ENCODE data around the gene ACTN3.

The ACTN3 gene

DNA sequence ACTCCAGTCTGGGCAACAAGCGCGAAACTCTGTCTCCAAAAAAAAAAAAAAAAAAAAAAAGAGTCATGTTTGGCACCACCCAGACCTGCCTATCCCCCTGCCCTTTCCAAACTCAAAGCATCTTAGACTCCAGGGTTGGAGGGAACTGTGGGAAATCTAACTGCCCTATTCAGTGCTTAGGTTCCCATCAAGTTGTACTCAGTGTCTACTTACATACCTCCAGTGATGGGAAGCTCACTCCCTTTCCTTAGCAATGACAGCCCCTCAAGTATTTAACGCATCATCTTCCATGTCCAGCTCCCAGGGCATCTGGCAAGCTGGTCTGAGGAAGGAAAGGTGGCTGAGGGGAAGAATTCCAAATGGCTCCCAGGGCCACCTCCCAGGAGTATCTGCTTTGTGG lies 3.0 kb downstream of the ACTN3 start:
- H3K36me3 Mint-ChIP-seq (ENCODE audit: low read depth) = no peaks in the 10 kb centered on the region
- peaks cover 35% of the 10 kb centered on the region for H3K27me3 Mint-ChIP-seq
- H3K4me1 Mint-ChIP-seq (ENCODE audit: low read depth) = peaks cover 6% of the 10 kb centered on the region
- no peak overlapping the region for H3K27ac Mint-ChIP-seq
- no peak overlapping the region for H3K4me3 Mint-ChIP-seq
- intact Hi-C loops (cut with micrococcal nuclease) = no loop called here
- H3K9me3 Mint-ChIP-seq = no peaks in the 10 kb centered on the region

DNA sequence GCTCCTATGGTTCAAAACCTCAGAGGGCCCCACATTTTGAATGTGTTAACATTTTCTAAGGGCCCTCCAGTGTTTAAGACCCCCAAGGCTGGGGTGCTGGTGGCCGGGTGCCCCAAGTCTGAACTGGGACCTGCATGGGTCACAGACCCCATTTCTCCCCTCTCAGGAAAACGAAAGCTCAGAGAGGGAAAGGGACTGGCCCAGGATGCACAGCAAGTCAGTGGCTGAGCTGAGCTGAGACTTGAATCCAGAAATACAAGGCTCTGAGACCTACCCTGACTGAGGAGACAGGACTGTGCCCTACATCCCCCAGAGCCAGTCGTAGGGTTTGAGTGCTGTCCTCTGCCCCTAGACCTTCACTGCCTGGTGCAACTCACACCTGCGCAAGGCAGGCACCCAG lies 4.2 kb downstream of the ACTN3 start:
- intact Hi-C loops (cut with micrococcal nuclease) = no loop called here
- Mint-ChIP-seq H3K36me3 (ENCODE audit: low read depth) (no peaks in the 10 kb centered on the region), H3K27me3 (peaks cover 40% of the 10 kb centered on the region), H3K9me3 (no peaks in the 10 kb centered on the region), H3K27ac (no peak overlapping the region), H3K4me3 (no peak overlapping the region), H3K4me1 (ENCODE audit: low read depth) (no peaks in the 10 kb centered on the region)

DNA sequence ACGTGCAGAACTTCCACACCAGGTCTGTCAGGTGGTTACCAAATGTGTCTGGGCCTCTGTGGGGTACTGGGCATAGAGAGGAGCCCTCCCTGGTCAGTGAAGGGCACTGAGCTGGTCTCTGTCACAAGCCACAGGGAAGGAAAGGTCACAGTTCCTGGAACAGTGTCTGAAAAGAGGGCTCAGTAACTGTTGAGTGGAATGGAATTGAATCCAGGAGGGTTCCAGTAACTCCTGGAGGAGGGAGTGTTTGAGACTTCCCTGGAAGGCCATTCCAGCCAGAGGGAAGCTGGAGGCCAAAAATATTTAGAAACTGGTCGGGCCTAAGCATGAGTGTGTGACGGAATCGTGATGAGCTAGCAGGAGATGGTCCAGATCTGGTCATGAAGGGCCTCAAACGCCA lies 7.9 kb downstream of the ACTN3 start:
- Mint-ChIP-seq H3K4me1 (ENCODE audit: low read depth) (peaks cover 4% of the 10 kb centered on the region), H3K27me3 (peaks cover 33% of the 10 kb centered on the region), H3K4me3 (no peak overlapping the region), H3K9me3 (no peaks in the 10 kb centered on the region), H3K36me3 (ENCODE audit: low read depth) (no peaks in the 10 kb centered on the region), H3K27ac (no peak overlapping the region)
- intact Hi-C loops (cut with micrococcal nuclease) = no loop called here

DNA sequence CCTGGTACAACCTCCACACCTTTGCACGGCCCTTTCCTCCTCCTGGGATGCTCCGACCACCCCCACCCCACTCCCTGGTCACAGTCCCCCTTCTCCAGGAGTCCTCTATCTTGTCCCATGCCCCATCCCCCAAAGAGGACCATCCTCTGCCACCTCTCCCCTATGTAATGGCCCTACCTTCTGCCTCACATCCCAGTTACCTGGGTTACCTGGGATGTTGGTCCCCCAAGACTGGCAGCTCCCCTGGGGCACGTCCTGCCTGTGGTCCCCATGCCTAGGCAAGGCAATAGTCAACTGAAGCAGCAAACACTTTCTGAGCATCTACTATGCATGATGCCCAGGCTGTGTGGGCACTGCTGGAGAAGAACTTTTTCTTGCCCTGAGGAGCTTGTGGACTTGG lies 8.7 kb downstream of the ACTN3 start:
- intact Hi-C loops (cut with micrococcal nuclease) = no loop called here
- Mint-ChIP-seq H3K27ac (no peak overlapping the region), H3K4me3 (no peak overlapping the region), H3K27me3 (peaks cover 36% of the 10 kb centered on the region), H3K4me1 (ENCODE audit: low read depth) (peaks cover 5% of the 10 kb centered on the region), H3K9me3 (no peaks in the 10 kb centered on the region), H3K36me3 (ENCODE audit: low read depth) (no peaks in the 10 kb centered on the region)

DNA sequence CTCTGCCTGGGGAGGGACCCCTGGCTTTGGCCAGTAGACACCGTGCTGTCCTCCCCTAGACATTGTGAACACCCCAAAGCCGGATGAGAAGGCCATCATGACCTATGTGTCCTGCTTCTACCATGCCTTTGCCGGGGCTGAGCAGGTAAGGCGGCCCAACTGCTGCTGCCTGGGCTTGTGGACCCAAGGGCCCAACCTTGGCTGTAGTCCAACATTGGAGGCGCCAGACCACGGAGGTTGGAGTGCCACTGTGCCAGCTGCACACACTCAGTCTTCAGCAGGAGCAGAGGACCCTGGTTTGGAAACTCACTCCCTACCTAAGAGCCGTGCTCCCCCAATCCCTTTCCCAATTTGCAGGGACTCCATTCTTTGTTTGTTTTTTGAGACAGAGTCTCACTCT lies 9.4 kb downstream of the ACTN3 start:
- H3K27ac Mint-ChIP-seq = no peak overlapping the region
- H3K9me3 Mint-ChIP-seq = no peaks in the 10 kb centered on the region
- H3K4me3 Mint-ChIP-seq = no peak overlapping the region
- peaks cover 38% of the 10 kb centered on the region for H3K27me3 Mint-ChIP-seq
- H3K36me3 Mint-ChIP-seq (ENCODE audit: low read depth) = no peaks in the 10 kb centered on the region
- intact Hi-C loops (cut with micrococcal nuclease) = no loop called here
- H3K4me1 Mint-ChIP-seq (ENCODE audit: low read depth) = peaks cover 5% of the 10 kb centered on the region

DNA sequence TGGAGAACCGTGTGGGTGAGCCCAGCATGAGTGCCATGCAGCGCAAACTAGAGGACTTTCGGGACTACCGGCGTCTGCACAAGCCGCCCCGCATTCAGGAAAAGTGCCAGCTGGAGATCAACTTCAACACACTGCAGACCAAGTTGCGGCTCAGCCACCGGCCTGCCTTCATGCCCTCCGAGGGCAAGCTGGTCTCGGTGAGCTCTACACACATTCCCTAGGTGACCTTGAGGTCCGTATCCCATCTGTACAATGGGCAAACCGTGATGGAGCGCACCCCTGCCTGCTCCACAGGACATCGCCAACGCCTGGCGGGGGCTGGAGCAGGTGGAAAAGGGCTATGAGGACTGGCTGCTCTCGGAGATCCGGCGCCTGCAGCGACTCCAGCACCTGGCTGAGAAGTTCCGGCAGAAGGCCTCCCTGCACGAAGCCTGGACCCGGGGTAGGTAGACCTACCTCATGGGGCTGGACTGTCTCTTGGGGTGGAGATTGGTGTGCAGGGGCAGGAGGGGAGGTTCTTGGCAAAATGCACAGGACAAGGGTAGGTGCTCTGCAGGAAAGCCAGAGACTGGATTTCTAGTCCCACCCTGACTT lies 11.1 kb downstream of the ACTN3 start:
- Mint-ChIP-seq H3K4me3 (no peak overlapping the region), H3K4me1 (ENCODE audit: low read depth) (peaks cover 5% of the 10 kb centered on the region), H3K27ac (no peak overlapping the region), H3K9me3 (no peaks in the 10 kb centered on the region), H3K27me3 (peaks cover 40% of the 10 kb centered on the region), H3K36me3 (ENCODE audit: low read depth) (no peaks in the 10 kb centered on the region)
- intact Hi-C loops (cut with micrococcal nuclease) = no loop called here

DNA sequence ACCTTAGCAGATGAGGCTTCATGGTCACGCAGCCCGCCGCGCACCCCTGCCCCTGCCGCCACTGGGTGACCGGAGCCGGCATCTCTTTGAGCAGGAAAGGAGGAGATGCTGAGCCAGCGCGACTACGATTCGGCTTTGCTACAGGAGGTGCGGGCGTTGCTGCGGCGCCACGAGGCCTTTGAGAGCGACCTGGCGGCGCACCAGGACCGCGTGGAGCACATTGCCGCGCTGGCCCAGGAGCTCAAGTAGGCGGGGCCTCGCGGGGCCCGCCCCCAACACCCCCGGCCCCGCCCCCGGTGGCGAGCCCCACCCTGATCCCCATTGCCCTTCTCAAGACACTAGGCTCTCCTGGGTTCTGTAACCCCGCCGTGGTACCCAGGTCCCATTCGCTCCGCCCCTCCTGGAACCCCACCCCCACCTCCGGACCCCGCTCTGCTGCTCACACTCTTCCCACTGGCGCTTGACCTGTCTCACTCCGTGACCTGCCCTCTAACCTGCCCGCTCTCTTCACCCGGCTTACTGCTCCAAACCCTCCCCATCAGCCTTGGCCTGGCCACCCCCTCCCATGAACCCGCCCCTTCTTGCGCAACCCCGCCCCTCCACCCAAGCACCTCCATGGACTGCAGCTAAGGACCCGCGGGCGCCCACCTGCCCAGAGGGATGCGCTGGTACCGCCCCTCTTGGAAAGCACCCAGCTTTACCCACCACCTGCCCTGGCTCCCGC lies 12.6 kb downstream of the ACTN3 start:
- peaks cover 5% of the 10 kb centered on the region for H3K4me1 Mint-ChIP-seq (ENCODE audit: low read depth)
- intact Hi-C loops (cut with micrococcal nuclease) = no loop called here
- H3K4me3 Mint-ChIP-seq = no peak overlapping the region
- H3K9me3 Mint-ChIP-seq = no peaks in the 10 kb centered on the region
- H3K36me3 Mint-ChIP-seq (ENCODE audit: low read depth) = no peaks in the 10 kb centered on the region
- no peak overlapping the region for H3K27ac Mint-ChIP-seq
- H3K27me3 Mint-ChIP-seq = peaks cover 40% of the 10 kb centered on the region

DNA sequence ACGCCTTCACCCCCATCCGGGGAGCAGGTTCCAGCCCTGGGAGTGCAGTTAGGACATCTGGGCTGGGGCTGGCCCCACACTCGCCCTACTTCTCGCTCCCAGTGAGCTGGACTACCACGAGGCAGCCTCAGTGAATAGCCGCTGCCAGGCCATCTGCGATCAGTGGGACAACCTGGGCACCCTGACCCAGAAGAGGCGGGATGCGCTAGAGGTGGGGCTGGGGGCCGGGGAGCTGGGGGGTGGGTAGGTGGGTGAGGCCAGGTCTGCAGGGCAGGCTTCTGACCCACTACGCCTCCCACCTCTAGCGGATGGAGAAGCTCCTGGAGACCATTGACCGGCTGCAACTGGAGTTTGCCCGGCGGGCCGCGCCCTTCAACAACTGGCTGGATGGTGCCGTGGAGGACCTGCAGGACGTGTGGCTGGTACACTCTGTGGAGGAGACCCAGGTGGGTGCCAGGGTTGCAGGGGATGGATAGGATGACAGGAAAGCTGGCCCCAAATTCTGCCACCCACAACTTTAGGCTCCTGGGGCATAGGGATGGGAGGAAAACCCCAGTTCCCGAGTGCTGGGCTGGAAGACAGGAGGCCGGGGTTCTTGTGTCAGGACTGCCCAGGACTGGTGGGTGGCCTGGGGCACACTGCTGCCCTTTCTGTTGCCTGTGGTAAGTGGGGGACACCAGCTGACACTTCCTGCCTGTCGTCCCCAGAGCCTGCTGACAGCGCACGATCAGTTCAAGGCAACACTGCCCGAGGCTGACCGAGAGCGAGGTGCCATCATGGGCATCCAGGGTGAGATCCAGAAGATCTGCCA lies 13.4 kb downstream of the ACTN3 start:
- Mint-ChIP-seq H3K27me3 (peaks cover 40% of the 10 kb centered on the region), H3K4me1 (ENCODE audit: low read depth) (peaks cover 5% of the 10 kb centered on the region), H3K36me3 (ENCODE audit: low read depth) (no peaks in the 10 kb centered on the region), H3K9me3 (no peaks in the 10 kb centered on the region), H3K27ac (no peak overlapping the region), H3K4me3 (no peak overlapping the region)
- intact Hi-C loops (cut with micrococcal nuclease) = no loop called here

DNA sequence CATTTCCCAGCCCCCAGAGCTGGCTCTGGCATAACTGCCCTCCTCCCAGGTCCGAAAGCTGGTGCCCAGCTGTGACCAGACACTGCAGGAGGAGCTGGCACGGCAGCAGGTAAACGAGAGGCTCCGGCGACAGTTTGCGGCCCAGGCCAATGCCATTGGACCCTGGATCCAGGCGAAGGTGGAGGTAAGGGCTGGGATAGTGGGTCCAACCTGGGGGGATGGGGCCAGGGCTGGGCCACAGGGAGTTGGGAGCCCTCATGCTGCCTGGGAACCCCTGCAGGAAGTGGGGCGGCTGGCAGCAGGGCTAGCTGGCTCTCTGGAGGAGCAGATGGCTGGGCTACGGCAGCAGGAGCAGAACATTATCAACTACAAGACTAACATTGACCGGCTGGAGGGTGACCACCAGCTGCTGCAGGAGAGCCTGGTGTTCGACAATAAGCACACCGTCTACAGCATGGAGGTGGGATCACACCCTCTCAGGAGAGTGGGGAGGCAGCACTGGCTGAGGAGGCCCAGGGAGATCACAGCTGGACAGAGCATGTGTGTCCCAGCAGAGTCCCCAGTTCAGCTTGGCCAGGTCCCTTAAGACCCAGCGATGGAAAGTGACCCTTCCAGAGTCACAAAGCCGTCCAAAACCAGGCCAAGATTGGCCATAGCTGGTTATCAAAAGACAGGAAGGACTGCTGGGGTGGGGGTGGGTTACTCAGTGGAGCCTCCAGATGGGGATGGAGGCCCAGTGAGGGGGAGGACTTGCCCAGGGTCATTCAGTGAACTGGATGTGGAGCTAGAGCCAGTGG lies 14.7 kb downstream of the ACTN3 start:
- H3K36me3 Mint-ChIP-seq (ENCODE audit: low read depth) = no peaks in the 10 kb centered on the region
- no peak overlapping the region for H3K4me3 Mint-ChIP-seq
- H3K4me1 Mint-ChIP-seq (ENCODE audit: low read depth) = peaks cover 5% of the 10 kb centered on the region
- no peak overlapping the region for H3K27ac Mint-ChIP-seq
- intact Hi-C loops (cut with micrococcal nuclease) = no loop called here
- no peaks in the 10 kb centered on the region for H3K9me3 Mint-ChIP-seq
- peaks cover 37% of the 10 kb centered on the region for H3K27me3 Mint-ChIP-seq

DNA sequence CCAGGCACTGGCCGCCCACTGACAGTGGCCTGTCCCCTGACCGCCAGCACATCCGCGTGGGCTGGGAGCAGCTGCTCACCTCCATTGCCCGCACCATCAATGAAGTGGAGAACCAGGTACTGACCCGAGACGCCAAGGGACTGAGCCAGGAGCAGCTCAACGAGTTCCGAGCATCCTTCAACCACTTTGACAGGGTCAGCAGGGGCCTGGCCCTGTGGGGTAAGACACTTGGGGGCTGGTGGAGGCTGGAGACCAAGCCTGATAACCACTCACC lies 15.2 kb downstream of the ACTN3 start:
- intact Hi-C loops (cut with micrococcal nuclease) = no loop called here
- Mint-ChIP-seq H3K27ac (no peak overlapping the region), H3K36me3 (ENCODE audit: low read depth) (no peaks in the 10 kb centered on the region), H3K4me1 (ENCODE audit: low read depth) (peaks cover 5% of the 10 kb centered on the region), H3K4me3 (no peak overlapping the region), H3K9me3 (no peaks in the 10 kb centered on the region), H3K27me3 (peaks cover 42% of the 10 kb centered on the region)

DNA sequence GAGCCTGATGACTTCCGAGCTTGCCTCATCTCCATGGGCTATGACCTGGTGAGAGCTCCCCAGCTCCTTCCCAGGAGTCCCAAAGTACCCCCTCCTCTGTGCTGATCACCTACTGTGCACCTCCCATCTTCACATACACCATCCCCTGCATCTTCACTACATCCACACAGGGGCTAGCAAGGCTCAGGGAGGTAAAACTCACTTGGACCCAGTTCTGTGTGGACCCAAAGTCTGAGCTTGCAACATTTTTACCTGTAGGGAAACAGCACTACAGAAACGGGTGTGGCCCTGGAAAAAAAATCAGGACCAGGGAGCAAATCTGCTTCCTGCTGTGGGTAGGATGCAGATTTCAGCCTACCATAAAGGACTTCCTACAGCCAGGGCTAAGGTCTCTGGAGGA lies 15.6 kb downstream of the ACTN3 start:
- no peaks in the 10 kb centered on the region for H3K36me3 Mint-ChIP-seq (ENCODE audit: low read depth)
- peaks cover 5% of the 10 kb centered on the region for H3K4me1 Mint-ChIP-seq (ENCODE audit: low read depth)
- intact Hi-C loops (cut with micrococcal nuclease) = no loop called here
- no peaks in the 10 kb centered on the region for H3K9me3 Mint-ChIP-seq
- no peak overlapping the region for H3K27ac Mint-ChIP-seq
- H3K4me3 Mint-ChIP-seq = no peak overlapping the region
- peaks cover 43% of the 10 kb centered on the region for H3K27me3 Mint-ChIP-seq

DNA sequence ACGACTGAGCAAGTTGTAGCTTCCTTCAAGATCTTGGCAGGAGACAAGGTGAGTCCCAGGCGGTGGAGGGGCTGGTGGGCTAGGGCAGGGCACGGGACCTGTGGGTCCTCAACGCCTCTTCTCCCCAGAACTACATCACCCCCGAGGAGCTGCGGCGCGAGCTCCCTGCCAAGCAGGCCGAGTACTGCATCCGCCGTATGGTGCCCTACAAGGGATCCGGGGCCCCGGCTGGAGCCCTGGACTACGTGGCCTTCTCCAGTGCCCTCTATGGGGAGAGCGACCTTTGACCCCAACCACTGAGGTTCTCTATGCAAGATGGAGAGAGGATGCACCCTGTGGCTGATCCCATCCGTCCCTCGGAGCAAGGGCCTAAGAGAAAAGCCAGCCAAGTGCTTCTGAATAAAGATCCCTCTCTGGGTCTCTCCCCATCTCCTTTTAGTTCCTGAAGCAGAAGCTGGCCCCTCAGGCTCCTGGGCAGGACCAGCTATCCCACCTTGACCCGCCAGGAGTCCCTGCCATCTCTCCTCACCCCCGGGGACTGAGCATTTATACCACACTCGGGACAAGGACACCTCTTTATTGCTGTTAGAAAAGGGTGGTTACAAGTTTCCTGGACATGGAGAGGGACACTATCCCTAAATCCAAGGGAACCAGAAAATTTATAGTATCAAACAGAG lies 16.3 kb downstream of the ACTN3 start:
- H3K4me1 Mint-ChIP-seq (ENCODE audit: low read depth) = peaks cover 10% of the 10 kb centered on the region
- intact Hi-C loops (cut with micrococcal nuclease) = no loop called here
- H3K36me3 Mint-ChIP-seq (ENCODE audit: low read depth) = no peaks in the 10 kb centered on the region
- no peak overlapping the region for H3K4me3 Mint-ChIP-seq
- no peaks in the 10 kb centered on the region for H3K9me3 Mint-ChIP-seq
- no peak overlapping the region for H3K27ac Mint-ChIP-seq
- H3K27me3 Mint-ChIP-seq = peaks cover 44% of the 10 kb centered on the region

DNA sequence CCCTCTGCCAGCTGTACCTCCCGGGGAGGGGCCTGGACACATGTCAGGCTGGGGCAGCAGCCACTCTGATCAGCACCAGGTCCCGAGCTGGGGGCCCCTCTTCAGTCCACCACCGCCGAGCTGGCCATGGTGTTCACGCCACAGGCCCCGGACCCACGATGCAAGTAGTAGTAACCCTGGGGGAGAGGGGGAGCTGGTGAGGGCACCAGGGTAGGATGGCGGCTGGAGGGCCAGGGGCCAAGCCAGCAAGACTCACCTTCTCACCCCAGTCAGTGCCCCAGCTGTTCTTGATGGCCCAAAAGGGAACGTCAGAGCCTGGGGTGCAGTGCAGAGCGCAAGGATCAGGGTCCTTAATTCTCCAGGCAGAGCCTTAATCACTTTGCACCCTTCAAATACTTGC lies 17.1 kb downstream of the ACTN3 start:
- no peak overlapping the region for H3K4me3 Mint-ChIP-seq
- H3K36me3 Mint-ChIP-seq (ENCODE audit: low read depth) = no peaks in the 10 kb centered on the region
- H3K27ac Mint-ChIP-seq = no peak overlapping the region
- no peaks in the 10 kb centered on the region for H3K9me3 Mint-ChIP-seq
- peaks cover 41% of the 10 kb centered on the region for H3K27me3 Mint-ChIP-seq
- intact Hi-C loops (cut with micrococcal nuclease) = no loop called here
- H3K4me1 Mint-ChIP-seq (ENCODE audit: low read depth) = peaks cover 16% of the 10 kb centered on the region
